SHP77 (cell line): ENCODE data around the gene PCP4.

Experiments used
- DNase-seq, 2 experiments: peaks; one replicate each; lab custom pipeline; 2025; lab: John Stamatoyannopoulos, UW

PCP4 gene

DNA sequence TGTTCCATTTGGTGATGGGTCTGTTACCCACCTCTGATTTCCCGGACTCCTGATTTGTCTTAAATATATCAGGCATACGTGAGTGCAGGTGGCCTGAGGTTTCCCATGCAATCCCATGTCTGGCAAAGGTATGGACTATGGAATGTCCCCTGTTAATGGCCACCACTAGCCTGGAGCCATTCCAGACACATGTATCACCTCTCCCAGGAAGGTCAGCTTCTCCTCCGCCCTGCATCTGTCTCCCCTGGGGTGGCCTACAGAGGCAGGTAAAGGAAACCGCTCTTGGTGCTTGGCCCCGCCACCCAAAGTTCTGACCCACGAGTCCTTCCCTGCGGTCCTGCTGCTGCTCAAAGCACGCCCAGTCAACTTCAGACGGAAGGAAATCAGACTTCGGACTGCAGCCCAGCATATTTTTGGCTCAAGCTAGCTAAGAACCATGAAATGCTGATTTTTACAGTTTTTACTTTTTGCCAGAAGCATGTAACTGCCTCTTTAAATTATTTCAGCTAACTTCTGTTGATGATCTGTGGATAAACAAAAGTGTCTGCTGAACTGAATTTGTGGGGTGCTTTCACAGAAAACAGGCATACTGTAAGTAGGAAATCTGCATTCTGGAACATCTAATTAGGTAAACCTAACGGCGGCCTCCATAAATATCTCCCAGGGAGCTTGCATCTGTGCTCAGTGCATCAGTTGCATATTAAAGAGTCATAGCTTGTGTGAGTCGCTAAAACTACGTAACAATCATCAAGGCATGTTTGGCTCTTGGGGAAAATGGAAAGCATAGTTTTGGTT is 105.9 kb downstream of the PCP4 start:
- no peak for DNase-seq

- no peak for DNase-seq
Measured at GRCh38 chr21:39976800-39977199, 109.6 kb downstream of the PCP4 start.
